ENCODE data around the gene GRPR. TPM values are rescaled to one million over a fixed set of nuclear protein-coding genes. Genes with fewer than 3 reads are reported as not detected.

The GRPR gene
- polyA plus RNA-seq, 1 donor (not counting 4 experiments of a cell fraction or from before 2014, with no cell fraction given): 0.08 TPM

- H3K9me3 ChIP-seq (ENCODE audit: control insufficient read depth, low read depth, low read length): no peaks in the 10 kb centered on the region
- DNase-seq (ENCODE audit: low read depth, low spot score) (no peak), FAIRE-seq (no peak)
- no peaks in the 10 kb centered on the region for H3K79me2 ChIP-seq (ENCODE audit: control insufficient read depth, insufficient read depth, low read length)
- TF ChIP-seq CTCF (optimal IDR thresholded peaks at IDR 0.05 in 1 of 3, IDR thresholded peaks at IDR 0.05 in 1 of 3, conservative IDR thresholded peaks at IDR 0.05 in 1 of 3; ENCODE audit: extremely low read depth in 1 of 3, insufficient read depth in 2 of 3, low read length in 3 of 3): no peak
- no peak for TF ChIP-seq EZH2 (IDR thresholded peaks at IDR 0.05; ENCODE audit: low read length)
- no peak overlapping the region for H3K4me3 ChIP-seq (ENCODE audit: control insufficient read depth in 2 of 3, extremely low read depth in 1 of 3, insufficient read depth in 2 of 3, low read depth in 1 of 3, low read length in 3 of 3)
- H3K4me2 ChIP-seq (ENCODE audit: control insufficient read depth, extremely low read depth, insufficient read depth, low read depth, low read length): no peak overlapping the region
- H3K4me1 ChIP-seq (ENCODE audit: control insufficient read depth, extremely low read depth, insufficient read depth, low read length): peaks cover 15% of the 10 kb centered on the region
- H2AFZ ChIP-seq (ENCODE audit: control insufficient read depth, low read length): no peak overlapping the region
- dilution Hi-C loops (cut with MboI; ENCODE audit: extremely low pct_ligation_motif_present, low sequenced_read_pairs): no loop called here
- H3K27me3 ChIP-seq (ENCODE audit: control insufficient read depth, extremely low read depth, insufficient read depth, low read length): no peaks in the 10 kb centered on the region
- no peak overlapping the region for H3K9ac ChIP-seq (ENCODE audit: control insufficient read depth, extremely low read depth, insufficient read depth, low read length)
- H4K20me1 ChIP-seq (ENCODE audit: control insufficient read depth, extremely low read depth, insufficient read depth, low read length): no peaks in the 10 kb centered on the region
- no peak overlapping the region for H3K27ac ChIP-seq (ENCODE audit: control insufficient read depth, insufficient read depth, low read length)
- H3K36me3 ChIP-seq (ENCODE audit: control insufficient read depth in 2 of 2, extremely low read depth in 1 of 2, insufficient read depth in 2 of 2, low read length in 2 of 2): no peaks in the 10 kb centered on the region
- H3K9me1 ChIP-seq (ENCODE audit: control insufficient read depth, extremely low read depth, insufficient read depth, low read length): no peaks in the 10 kb centered on the region
Observed at GRCh38 chrX:16187024-16187760, 63.8 kb downstream of the GRPR start.

- TF ChIP-seq CTCF (optimal IDR thresholded peaks at IDR 0.05 in 1 of 3, IDR thresholded peaks at IDR 0.05 in 1 of 3, conservative IDR thresholded peaks at IDR 0.05 in 1 of 3; ENCODE audit: extremely low read depth in 1 of 3, insufficient read depth in 2 of 3, low read length in 3 of 3): no peak
- TF ChIP-seq EZH2 (IDR thresholded peaks at IDR 0.05; ENCODE audit: low read length): no peak
- H3K79me2 ChIP-seq (ENCODE audit: control insufficient read depth, insufficient read depth, low read length): no peaks in the 10 kb centered on the region
- no peaks in the 10 kb centered on the region for H3K9me3 ChIP-seq (ENCODE audit: control insufficient read depth, low read depth, low read length)
- no peak overlapping the region for H3K27ac ChIP-seq (ENCODE audit: control insufficient read depth, insufficient read depth, low read length)
- H3K4me1 ChIP-seq (ENCODE audit: control insufficient read depth, extremely low read depth, insufficient read depth, low read length): peaks cover 15% of the 10 kb centered on the region
- H3K27me3 ChIP-seq (ENCODE audit: control insufficient read depth, extremely low read depth, insufficient read depth, low read length): no peaks in the 10 kb centered on the region
- no peak overlapping the region for H3K4me2 ChIP-seq (ENCODE audit: control insufficient read depth, extremely low read depth, insufficient read depth, low read depth, low read length)
- no peak overlapping the region for H3K9ac ChIP-seq (ENCODE audit: control insufficient read depth, extremely low read depth, insufficient read depth, low read length)
- H3K36me3 ChIP-seq (ENCODE audit: control insufficient read depth in 2 of 2, extremely low read depth in 1 of 2, insufficient read depth in 2 of 2, low read length in 2 of 2): no peaks in the 10 kb centered on the region
- H2AFZ ChIP-seq (ENCODE audit: control insufficient read depth, low read length): no peak overlapping the region
- no peak for FAIRE-seq
- no peaks in the 10 kb centered on the region for H3K9me1 ChIP-seq (ENCODE audit: control insufficient read depth, extremely low read depth, insufficient read depth, low read length)
- no peak for DNase-seq (ENCODE audit: low read depth, low spot score)
- H3K4me3 ChIP-seq (ENCODE audit: control insufficient read depth in 2 of 3, extremely low read depth in 1 of 3, insufficient read depth in 2 of 3, low read depth in 1 of 3, low read length in 3 of 3): no peak overlapping the region
- no peaks in the 10 kb centered on the region for H4K20me1 ChIP-seq (ENCODE audit: control insufficient read depth, extremely low read depth, insufficient read depth, low read length)
- dilution Hi-C loops (cut with MboI; ENCODE audit: extremely low pct_ligation_motif_present, low sequenced_read_pairs): no loop called here
Observed at GRCh38 chrX:16188687-16189086, 65.3 kb downstream of the GRPR start.
